Astrocyte of the cerebellum (primary cell): ENCODE data around the gene FGF5.

Experiments
- DNase-seq: peaks from one replicate; pipeline ENCODE4 v3.0.0-alpha.2; 2011; ENCODE audit warnings: low read depth
- H3K4me3 ChIP-seq: 2 replicates; pipeline ENCODE4 v1.5.1; 2011; ENCODE audit warnings: mild to moderate bottlenecking, low read depth, low read length, moderate library complexity
- in situ Hi-C: cut with HindIII; loops from 2 replicates; pipeline ENCODE4 v1.10.0; 2017; ENCODE audit warnings: low sequenced_read_pairs
- TF ChIP-seq, protein P1 (sequence below): IDR thresholded peaks from 2 replicates; pipeline ENCODE4 v1.5.1; 2012; ENCODE audit warnings: low read length, low read depth, moderate library complexity, mild to moderate bottlenecking; ENCODE audit errors: missing control alignments

FGF5 gene, protein sequence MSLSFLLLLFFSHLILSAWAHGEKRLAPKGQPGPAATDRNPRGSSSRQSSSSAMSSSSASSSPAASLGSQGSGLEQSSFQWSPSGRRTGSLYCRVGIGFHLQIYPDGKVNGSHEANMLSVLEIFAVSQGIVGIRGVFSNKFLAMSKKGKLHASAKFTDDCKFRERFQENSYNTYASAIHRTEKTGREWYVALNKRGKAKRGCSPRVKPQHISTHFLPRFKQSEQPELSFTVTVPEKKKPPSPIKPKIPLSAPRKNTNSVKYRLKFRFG

GRCh38 chr4:80266253-80266901 is at the start of gene FGF5:
TSS of gene FGF5 (plus strand) at chr4:80266664. CDS start at chr4:80266825, 161 bp downstream.
- DNase-seq: peak; percentile 62
- in situ Hi-C loops: no loop called here
- peak within 1 kb of the TSS; percentile 72 for H3K4me3 ChIP-seq
- TF ChIP-seq, protein P1, sequence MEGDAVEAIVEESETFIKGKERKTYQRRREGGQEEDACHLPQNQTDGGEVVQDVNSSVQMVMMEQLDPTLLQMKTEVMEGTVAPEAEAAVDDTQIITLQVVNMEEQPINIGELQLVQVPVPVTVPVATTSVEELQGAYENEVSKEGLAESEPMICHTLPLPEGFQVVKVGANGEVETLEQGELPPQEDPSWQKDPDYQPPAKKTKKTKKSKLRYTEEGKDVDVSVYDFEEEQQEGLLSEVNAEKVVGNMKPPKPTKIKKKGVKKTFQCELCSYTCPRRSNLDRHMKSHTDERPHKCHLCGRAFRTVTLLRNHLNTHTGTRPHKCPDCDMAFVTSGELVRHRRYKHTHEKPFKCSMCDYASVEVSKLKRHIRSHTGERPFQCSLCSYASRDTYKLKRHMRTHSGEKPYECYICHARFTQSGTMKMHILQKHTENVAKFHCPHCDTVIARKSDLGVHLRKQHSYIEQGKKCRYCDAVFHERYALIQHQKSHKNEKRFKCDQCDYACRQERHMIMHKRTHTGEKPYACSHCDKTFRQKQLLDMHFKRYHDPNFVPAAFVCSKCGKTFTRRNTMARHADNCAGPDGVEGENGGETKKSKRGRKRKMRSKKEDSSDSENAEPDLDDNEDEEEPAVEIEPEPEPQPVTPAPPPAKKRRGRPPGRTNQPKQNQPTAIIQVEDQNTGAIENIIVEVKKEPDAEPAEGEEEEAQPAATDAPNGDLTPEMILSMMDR: no peak

GRCh38 chr4:80219301-80220025 is 47.0 kb upstream of the FGF5 start:
- in situ Hi-C loops: loop anchor here (10.0 kb wide), 1 partner anchor 815 kb away; the partner anchor contains the start of gene BMP3
- H3K4me3 ChIP-seq: no peak overlapping the region
- no peak for DNase-seq
- TF ChIP-seq, protein P1: no peak

DNA sequence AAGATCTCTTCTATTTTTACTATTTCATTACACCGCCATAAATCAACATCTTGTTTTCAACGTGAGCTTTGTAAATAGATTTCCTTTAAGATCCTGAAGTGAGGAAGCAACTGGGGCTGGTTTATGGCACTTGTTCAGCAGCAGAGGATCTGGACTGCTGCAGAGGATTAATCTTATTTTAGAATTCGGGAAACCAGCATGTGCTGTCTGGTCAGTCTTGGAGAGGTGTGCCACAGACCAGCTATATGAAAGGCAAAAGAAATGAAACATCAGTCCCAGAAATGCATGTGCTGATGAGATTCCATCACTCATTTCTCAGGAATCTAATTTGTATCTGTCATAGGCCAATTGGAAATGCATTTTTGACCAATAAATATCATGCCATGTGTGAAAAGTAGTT is 45.8 kb upstream of the FGF5 start:
- TF ChIP-seq, protein P1: no peak
- no peak overlapping the region for H3K4me3 ChIP-seq
- DNase-seq: no peak
- in situ Hi-C loops: no loop called here

GRCh38 chr4:80221161-80221560 is 45.3 kb upstream of the FGF5 start:
- no peak overlapping the region for H3K4me3 ChIP-seq
- TF ChIP-seq, protein P1: peak; percentile 14
- in situ Hi-C loops: no loop called here
- no peak for DNase-seq

GRCh38 chr4:80225595-80225994 is 40.9 kb upstream of the FGF5 start:
- in situ Hi-C loops: no loop called here
- TF ChIP-seq, protein P1: no peak
- H3K4me3 ChIP-seq: no peak overlapping the region
- DNase-seq: no peak

DNA sequence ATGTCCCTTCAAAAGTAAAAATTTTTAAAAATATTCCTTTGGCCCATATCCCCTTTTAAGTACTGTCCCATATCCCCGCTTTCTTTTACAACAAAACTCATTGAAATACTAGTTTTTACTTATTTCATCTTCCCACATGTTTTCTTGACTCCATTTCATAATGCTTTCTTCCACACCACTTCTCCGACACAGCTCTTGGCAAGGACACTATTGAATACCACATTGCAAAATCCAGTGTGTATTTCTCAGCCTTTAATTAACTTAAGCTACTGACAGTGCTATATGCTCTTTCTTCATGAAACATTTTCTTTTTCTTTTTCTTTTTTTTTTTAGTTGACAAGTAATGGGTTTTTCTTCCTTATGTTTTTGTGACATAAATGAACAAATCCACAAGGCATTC is 40.4 kb upstream of the FGF5 start:
- no peak for DNase-seq

More for the DNA sequence above, 40.4 kb upstream of the FGF5 start:
- TF ChIP-seq, protein P1: no peak
- H3K4me3 ChIP-seq: no peak overlapping the region
- in situ Hi-C loops: no loop called here
